GM12878 (cell line): ENCODE results near the gene AKAP14.

Experiments used
- POLR2A ChIP-seq: IDR thresholded peaks from 2 replicates; pipeline ENCODE4 v1.6.1; 2011; ENCODE audit warnings: low read depth, mild to moderate bottlenecking, low read length
- TAF1 ChIP-seq: IDR thresholded peaks from 2 replicates; pipeline ENCODE4 v1.6.1; 2011; ENCODE audit warnings: mild to moderate bottlenecking, low read depth, low read length, borderline replicate concordance
- TF ChIP-seq, protein P1 (sequence below), 3 experiments: IDR thresholded peaks in 2 of 3; conservative IDR thresholded peaks in 1 of 3; 2 replicates each; pipeline ENCODE4 v1.5.1; 2011; ENCODE audit warnings: low read depth in 3 of 3, low read length in 3 of 3, mild to moderate bottlenecking in 3 of 3, control low read depth in 2 of 3, moderate library complexity in 2 of 3, inconsistent platforms in 1 of 3, mixed read lengths in 1 of 3; ENCODE audit not compliant: control insufficient read depth in 2 of 3, insufficient read depth in 1 of 3; ENCODE audit errors: extremely low read depth in 1 of 3
- TF ChIP-seq, protein P2 (sequence below): fragments of 450-650 bp; IDR thresholded peaks from 2 replicates; pipeline ENCODE4 v1.6.1; 2014; ENCODE audit warnings: mild to moderate bottlenecking

DNA sequence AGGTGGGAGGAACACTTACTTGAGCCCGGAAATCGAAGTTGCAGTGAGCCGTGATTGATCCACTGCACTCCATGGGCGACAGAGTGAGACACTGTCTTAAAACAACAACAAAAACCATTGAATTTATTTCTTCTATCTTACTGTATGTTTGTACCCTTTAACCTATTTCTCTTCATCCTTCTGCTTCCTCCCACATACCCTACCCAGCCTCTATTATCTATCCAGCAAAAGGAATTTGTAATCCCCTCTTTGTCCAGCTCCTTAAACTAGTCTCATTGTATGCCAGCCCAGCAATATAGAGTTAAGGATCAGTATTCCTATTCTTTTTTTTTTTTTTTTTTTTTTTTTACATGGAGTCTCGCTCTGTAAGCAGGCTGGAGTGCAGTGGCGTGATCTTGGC lies 49.8 kb downstream of the AKAP14 start:
- no peak for TF ChIP-seq POLR2A
- TF ChIP-seq, protein P1, sequence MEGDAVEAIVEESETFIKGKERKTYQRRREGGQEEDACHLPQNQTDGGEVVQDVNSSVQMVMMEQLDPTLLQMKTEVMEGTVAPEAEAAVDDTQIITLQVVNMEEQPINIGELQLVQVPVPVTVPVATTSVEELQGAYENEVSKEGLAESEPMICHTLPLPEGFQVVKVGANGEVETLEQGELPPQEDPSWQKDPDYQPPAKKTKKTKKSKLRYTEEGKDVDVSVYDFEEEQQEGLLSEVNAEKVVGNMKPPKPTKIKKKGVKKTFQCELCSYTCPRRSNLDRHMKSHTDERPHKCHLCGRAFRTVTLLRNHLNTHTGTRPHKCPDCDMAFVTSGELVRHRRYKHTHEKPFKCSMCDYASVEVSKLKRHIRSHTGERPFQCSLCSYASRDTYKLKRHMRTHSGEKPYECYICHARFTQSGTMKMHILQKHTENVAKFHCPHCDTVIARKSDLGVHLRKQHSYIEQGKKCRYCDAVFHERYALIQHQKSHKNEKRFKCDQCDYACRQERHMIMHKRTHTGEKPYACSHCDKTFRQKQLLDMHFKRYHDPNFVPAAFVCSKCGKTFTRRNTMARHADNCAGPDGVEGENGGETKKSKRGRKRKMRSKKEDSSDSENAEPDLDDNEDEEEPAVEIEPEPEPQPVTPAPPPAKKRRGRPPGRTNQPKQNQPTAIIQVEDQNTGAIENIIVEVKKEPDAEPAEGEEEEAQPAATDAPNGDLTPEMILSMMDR (IDR thresholded peaks at IDR 0.05 in 2 of 3, conservative IDR thresholded peaks at IDR 0.05 in 1 of 3; ENCODE audit: control insufficient read depth in 2 of 3, extremely low read depth in 1 of 3, insufficient read depth in 1 of 3, low read depth in 3 of 3, low read length in 3 of 3): no peak
- TF ChIP-seq, protein P2, sequence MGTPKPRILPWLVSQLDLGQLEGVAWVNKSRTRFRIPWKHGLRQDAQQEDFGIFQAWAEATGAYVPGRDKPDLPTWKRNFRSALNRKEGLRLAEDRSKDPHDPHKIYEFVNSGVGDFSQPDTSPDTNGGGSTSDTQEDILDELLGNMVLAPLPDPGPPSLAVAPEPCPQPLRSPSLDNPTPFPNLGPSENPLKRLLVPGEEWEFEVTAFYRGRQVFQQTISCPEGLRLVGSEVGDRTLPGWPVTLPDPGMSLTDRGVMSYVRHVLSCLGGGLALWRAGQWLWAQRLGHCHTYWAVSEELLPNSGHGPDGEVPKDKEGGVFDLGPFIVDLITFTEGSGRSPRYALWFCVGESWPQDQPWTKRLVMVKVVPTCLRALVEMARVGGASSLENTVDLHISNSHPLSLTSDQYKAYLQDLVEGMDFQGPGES: no peak
- no peak for TF ChIP-seq TAF1
